Vagina (tissue), 2 donors: ENCODE results near the gene EML1.

Source experiments
- CTCF ChIP-seq, 3 experiments: fragments of 450-650 bp in 2 of 3; fragments of 200-600 bp in 1 of 3; sonication (generic) in 1 of 3; IDR thresholded peaks; one replicate each; pipeline ENCODE4 v1.5.1; 2017 to 2019; ENCODE audit warnings: antibody characterized with exemption in 3 of 3, mild to moderate bottlenecking in 2 of 3, moderate library complexity in 2 of 3
- POLR2AphosphoS5 ChIP-seq, 2 donors: sonication (generic); formaldehyde crosslinking; IDR thresholded peaks; one replicate each; pipeline ENCODE4 v1.9.0; 2017; ENCODE audit warnings: antibody characterized with exemption in 2 of 2, mild to moderate bottlenecking in 2 of 2, low read depth in 1 of 2; ENCODE audit not compliant: insufficient read depth in 1 of 2

- TF ChIP-seq CTCF (IDR thresholded peaks at IDR 0.05) (no peak), POLR2AphosphoS5 (IDR thresholded peaks at IDR 0.05; ENCODE audit: insufficient read depth in 1 of 2, low read depth in 1 of 2) (no peak)
These were observed 14.4 kb downstream of the EML1 start for GRCh38 chr14:99807413-99808153.
